Inflammatory macrophage (primary cell): Measurements from ENCODE around the gene UGGT2.
"Not testable (repeated sequence)": the region's sequence is repeated elsewhere in the genome, so short reads cannot be mapped to it uniquely, and the experiment has no call there.

Experiments used
- DNase-seq, 2 donors: peaks; one replicate each; pipeline ENCODE4 v3.0.0-alpha.2; 2020 to 2022

UGGT2 gene

GRCh38 chr13:95957331-95957730 is 95.9 kb downstream of the UGGT2 start:
- DNase-seq = no peak

GRCh38 chr13:95956589-95957148 is 96.5 kb downstream of the UGGT2 start:
- no peak for DNase-seq

GRCh38 chr13:95955719-95956118 is 97.5 kb downstream of the UGGT2 start:
- no peak for DNase-seq

DNA sequence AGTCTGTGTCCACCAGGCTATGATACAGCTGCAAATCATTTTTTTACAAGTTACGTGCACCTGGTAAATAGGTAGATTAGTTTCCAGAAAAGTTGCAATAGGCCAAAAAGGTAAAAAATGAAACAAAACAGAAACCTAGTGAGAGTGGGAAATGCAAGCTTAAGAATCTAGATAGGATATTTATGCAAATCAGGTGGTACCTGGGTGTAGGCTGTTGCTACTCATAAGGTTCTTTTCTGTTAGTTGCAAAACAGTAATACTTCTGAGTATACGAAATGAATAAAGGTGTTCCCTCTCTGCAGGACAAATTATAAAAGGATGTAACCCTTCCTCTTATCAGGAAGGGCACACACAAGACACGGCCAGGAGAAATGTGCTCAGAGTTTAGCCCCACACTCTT is 97.9 kb downstream of the UGGT2 start:
- no peak for DNase-seq

GRCh38 chr13:95954266-95954665 is 98.9 kb downstream of the UGGT2 start:
- no peak for DNase-seq

- DNase-seq = no peak
Measured at GRCh38 chr13:95950103-95950502, 103.1 kb downstream of the UGGT2 start.

DNA sequence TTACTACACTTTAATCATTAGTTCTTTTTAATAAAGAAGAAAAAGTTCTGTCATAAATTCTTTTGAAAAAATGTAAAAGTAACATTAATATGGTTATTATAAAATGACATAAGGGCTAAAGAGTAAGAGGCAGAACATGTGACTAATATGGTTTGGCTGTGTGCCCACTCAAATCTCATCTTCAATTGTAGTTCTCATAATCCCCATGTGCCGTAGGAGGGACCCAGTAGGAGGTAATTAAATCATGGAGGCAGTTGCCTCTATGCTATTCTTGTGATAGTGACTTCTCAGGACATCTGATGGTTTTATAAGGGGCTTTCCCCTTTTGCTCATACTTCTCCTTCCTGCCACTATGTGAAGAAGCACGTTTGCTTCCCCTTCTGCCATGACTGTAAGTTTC is 104.5 kb downstream of the UGGT2 start:
- DNase-seq = peak; percentile 21 to 24

GRCh38 chr13:95937714-95938320 is 115.4 kb downstream of the UGGT2 start:
- no peak for DNase-seq

- DNase-seq = no peak
Measured at GRCh38 chr13:95931300-95932025, 121.7 kb downstream of the UGGT2 start.

DNA sequence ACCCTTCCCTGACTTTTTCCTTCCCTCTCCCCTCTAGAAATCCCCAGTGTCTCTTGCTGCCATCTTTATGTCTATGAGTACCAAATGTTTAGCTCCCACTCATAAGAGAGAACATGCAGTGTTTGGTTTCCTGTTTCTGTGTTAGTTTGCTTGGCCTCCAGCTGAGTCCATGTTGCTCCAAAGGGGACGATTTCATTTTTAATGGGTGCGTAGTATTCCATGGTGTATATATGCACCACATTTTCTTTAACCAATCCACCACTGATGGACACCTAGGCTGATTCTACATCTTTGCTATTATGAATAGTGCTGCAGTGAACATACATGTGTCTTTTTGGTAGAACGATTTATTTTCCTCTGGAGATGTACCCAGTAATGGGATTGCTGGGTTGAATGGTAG is 123.8 kb downstream of the UGGT2 start:
- DNase-seq = no peak

DNA sequence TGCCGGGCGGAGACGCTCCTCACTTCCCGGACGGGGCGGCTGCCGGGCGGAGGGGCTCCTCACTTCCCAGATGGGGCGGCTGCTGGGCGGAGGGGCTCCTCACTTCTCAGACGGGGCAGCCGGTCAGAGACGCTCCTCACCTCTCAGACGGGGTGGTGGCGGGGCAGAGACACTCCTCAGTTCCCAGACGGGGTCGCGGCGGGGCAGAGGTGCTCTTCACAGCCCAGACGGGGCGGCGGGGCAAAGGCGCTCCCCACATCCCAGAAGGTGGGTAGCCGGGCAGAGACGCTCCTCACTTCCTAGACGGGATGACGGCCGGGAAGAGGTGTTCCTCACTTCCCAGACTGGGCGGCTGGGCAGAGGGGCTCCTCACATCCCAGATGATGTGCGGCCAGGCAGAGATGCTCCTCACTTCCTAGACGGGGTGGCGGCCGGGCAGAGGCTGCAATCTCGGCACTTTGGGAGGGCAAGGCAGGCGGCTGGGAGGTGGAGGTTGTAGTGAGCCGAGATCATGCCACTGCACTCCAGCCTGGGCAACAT is 124.8 kb downstream of the UGGT2 start:
- not testable (repeated sequence) for DNase-seq

GRCh38 chr13:95926231-95926630 is 127.0 kb downstream of the UGGT2 start:
- DNase-seq = no peak

DNA sequence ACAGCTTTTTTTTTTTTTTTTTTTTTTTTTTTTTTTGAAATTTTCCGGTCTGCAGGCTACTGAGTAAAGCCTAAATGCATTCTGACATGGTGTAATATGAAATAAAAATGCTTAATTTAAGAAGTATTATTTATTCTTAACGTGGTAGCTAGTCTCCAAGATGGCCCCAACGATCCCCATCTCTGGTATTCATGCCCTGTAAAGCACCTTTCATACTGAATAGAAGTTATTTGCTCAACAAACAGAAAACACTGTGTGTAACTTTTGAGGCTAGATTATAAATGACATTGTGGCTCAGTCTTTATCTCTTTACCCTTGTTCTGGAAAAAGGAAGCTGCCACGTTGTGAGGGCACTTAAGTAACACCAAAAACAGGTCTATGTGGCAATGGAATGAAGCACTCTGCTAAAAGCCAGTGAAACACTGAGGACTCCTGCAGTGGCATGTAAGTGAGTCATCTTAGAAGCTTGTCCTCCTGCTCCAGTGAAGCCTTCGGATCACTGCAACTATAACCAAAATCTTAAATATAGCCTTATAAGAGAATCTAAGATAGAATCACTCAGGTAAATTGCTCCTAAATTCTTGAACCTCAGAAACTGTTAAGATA is 128.7 kb downstream of the UGGT2 start:
- peak; percentile 9 to 19 for DNase-seq

GRCh38 chr13:95921485-95921884 is 131.7 kb downstream of the UGGT2 start:
- no peak for DNase-seq

GRCh38 chr13:95920485-95920884 is 132.7 kb downstream of the UGGT2 start:
- DNase-seq = no peak

DNA sequence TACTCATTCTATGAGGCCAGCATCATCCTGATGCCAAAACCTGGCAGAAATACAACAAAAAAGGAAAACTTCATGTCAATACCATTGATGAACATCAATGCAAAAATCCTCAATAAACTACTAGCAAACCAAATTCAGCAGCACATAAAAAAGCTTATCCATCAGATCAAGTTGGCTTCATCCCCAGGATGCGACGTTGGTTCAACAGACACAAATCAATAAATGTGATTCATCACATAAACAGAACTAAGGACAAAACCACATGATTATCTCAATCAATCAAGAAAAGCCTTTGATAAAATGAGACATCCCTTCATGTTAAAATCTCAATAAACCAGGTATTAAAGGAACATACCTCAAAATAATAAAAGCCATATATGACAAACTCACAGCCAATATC is 134.3 kb downstream of the UGGT2 start:
- no peak for DNase-seq

DNA sequence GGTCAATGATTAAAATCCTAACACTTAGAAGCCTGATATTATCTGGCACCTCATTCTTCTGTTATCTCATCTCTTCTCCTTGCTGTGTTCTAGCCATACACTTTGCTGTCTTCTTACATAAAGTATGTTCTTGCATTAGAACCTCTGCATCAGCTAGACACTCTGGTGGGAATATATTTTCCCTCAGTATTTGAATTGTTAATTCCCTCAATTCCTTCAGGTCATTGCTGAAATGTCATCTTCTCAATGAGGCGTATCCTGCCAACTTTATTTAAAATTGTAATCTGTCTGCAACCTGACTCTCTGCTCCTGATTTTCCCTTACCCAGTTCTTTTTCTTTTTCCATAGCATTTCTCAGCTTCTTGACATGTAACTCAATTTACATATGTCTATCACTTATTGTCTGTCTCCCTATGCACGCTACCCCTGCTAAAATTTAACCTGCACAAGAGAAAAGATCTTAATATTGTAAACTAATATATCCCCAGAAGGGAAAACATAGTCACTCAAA is 138.2 kb downstream of the UGGT2 start:
- DNase-seq = no peak

DNA sequence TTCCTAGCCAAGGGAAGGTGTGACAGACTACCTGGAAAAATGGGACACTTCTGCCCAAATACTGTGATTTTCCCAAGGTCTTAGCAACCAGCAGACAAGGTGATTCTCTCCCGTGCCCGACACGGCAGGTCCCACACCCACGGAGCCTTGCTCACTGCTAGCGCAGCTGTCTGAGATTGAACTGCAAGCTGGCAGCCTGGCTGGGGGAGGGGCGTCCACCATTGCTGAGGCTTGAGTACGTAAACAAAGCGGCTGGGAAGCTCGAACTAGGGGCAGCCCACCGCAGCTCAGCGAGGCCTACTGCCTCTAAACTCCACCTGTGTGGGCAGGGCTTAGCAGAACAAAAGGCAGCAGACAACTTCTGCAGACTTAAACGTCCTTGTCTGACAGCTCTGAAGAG is 146.2 kb downstream of the UGGT2 start:
- DNase-seq = no peak

DNA sequence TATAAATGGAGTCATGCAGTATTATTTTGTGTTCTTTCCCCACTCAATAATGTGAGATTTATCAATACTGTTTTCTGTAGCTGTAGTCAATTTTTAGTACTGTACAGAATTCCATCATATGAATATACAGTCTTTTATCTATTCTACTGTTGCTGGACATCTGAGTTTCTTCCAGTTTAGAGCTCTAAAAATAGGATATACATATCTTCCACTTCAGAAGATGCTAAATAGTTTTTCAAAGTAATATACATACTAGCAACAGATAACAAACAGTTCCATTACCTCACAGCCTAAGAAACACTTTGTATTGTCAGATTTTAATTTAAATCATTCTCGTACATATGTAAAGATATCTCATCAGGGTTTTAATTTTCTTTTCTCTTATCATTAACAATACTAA is 149.6 kb downstream of the UGGT2 start:
- DNase-seq = no peak

DNA sequence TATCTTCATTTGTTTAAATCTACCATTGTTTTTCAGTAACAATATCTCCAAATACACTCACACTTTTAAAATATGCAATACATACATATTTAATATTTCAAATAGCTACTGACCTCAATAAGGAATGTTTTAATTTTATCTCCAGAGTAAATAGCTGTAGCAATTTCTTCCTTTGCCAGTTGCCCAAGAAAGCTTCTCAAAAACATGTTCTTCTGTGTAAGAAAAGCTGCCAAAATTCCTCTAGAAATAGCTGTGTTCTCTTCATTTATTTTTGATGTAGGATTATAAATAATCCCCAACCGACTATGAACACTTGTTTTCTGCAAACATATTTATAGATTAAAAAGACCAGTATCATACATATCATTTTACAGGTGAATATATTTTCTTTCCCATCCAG is 150.5 kb downstream of the UGGT2 start:
- no peak for DNase-seq

DNA sequence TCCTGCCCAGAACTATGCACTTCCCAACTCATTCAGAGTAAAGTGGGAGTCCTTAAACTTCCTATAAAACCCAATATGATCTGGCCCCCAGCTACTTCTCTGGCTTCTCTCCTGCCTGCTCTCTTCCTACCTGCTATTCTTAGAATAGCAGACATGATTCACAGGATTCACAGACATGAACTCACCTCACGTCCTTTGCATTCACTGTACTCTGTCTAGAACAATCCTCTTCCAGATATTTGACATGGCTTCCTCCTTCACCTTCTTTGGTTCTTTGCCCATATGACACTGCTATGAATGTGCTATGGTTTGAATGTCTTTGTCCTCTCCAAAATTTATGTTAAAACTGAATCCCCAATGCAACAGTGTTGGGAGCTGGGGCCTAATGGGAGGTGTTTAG is 154.9 kb downstream of the UGGT2 start:
- no peak for DNase-seq

GRCh38 chr13:95896301-95896700 is 156.9 kb downstream of the UGGT2 start:
- DNase-seq = no peak

DNA sequence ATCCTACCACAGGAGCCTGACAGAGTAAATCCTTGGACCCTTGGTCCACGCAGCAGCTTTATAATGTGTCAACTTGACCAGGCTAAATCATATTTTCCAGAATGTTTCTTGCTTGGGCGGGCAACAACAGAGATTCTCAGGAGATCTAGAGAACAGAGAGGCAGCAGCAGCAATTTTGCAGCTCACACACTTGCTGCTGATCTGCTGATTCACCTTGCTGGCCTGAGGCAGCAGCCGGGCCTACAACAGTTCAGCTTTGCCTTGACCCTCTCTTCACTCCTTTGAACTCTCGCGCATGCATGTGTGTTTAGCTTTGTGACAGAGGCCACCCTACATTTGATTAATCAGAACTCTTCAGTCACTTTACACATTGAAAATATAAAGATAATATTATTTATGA is 159.3 kb downstream of the UGGT2 start:
- no peak for DNase-seq
